ENCODE data around the gene ITGB4. TPM values are rescaled to one million over a fixed set of nuclear protein-coding genes. Genes with fewer than 3 reads are reported as not detected.
A peak's percentile ranks its signal among the peaks of the same experiment; 100 is the strongest.

ITGB4 gene
- total and polyA plus RNA-seq, 9 of the 15 experiments (the other 6 are each of a cell fraction or from before 2014, with no cell fraction given): 0.05 to 2.8 (median 0.76) TPM; not detected in 3

DNA sequence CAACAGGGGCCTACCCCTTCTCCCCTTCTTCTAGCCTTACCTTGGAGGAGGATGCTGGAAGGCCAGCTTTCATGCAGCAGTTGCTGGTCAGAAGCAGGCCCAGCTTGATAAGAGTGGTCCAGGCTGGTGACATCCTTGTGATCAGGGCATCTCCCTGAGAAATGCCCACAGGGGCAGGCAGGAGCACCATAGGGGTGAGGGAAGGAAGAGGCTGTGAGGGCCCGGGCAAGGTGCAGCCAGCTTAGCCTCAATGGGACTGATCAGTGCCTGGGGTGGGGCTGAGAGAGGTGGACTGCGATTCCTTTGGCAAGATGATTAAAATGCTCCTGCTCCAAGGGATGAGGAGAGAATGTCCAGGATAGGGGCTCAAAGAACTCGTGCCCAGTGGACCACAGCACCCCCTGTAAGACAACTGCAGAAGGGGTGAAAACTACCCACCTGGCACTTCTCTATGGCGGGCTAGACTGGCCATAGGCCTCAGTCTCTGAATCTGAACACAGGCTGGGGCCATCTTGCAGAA lies 53.3 kb downstream of the ITGB4 start (continued):
- no peak for TF ChIP-seq TCF3 (CRISPR knock-in tag; IDR thresholded peaks at IDR 0.05)

DNA sequence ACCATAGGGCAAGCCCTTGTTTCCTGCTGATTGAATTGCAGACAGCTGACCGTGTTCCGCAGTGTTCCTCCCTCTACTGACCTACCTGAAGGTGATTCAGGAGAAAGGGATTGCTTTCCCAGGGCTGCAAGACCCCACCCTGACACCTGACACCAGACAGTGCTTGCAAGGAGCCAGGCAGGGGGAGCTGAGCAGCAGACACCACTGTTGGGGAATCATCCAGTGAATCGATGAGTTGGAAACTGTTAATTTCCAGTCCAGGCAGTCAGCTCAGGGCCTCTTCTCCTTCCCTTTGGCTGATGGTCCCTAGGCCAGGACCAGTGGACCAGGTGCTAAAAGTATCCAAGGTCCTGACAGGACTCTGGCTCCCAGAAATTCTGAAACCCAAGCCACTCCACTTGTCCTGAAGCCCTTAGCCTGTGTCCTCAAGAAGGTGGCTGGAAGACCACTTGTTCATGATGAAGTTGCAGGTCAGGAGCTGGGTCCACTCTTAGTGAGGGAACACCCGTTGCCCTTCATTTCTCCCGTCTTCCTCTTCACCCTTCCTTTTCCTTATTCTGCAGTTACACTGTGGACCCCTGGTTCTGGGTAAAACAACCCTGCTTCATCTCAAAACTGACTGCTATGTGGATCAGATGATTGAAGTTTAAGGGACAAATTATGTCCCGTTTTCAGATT lies 53.9 kb downstream of the ITGB4 start:
- intact Hi-C loops (cut with micrococcal nuclease): loop anchor here (5.0 kb wide), 1 partner anchor 72 kb away; no protein-coding TSS in a partner anchor
- peak; percentile 2 for ATAC-seq
- CTCF ChIA-PET (ENCODE audit: low intra/inter-chr PET ratio): no interaction called here
- no peak overlapping the region for H3K4me3 ChIP-seq
- peaks cover 3 to 7% of the 10 kb centered on the region in 2 experiments; a peak in 4 of 5 replicates for H3K4me1 ChIP-seq (replicated peaks in 1 of 2; ENCODE audit: control insufficient read depth in 2 of 2, insufficient read depth in 2 of 2, low read length in 2 of 2)
- DNase-seq (ENCODE audit: extremely low read depth in 1 of 4, low spot score in 3 of 4): no peak
- in situ Hi-C loops (cut with MboI): loop anchor here (10.0 kb wide), 1 partner anchor 230 kb away; the partner anchor contains the start of gene CDK3
- peaks cover 42% of the 10 kb centered on the region for H4K20me1 ChIP-seq (replicated peaks; ENCODE audit: control insufficient read depth, insufficient read depth, low read length)
- H3K79me2 ChIP-seq (ENCODE audit: control insufficient read depth, insufficient read depth, low read length): peaks cover 35% of the 10 kb centered on the region
- no peaks in the 10 kb centered on the region for H3K9me1 ChIP-seq (ENCODE audit: control insufficient read depth, insufficient read depth, low read length)
- POLR2A ChIA-PET: interaction anchor here (0.6 to 11.1 kb wide), 36 partner anchors 10 to 587 kb away, joined by 3 to 464 read pairs (median 5); partner anchors contain the start of genes GALK1, SMIM5, TRIM47 and TRIM65
- peaks cover 31% of the 10 kb centered on the region for H3K36me3 ChIP-seq (ENCODE audit: control insufficient read depth, insufficient read depth, low read length)
- WGBS (ENCODE audit: insufficient coverage, low coverage, missing lambda C conversion rate): 62% methylated on average over 5 of the region's 6 CpGs
- H3K9me3 ChIP-seq (replicated peaks; ENCODE audit: control insufficient read depth, insufficient read depth, low read depth, low read length): no peaks in the 10 kb centered on the region
- H3K27me3 ChIP-seq (ENCODE audit: control insufficient read depth in 2 of 2, insufficient read depth in 2 of 2, low read length in 2 of 2): no peaks in the 10 kb centered on the region
- no TSS peak for BruUV-seq (replicated peaks)
- peak; percentile 23 for FAIRE-seq
- no peak overlapping the region for H3K4me2 ChIP-seq (ENCODE audit: insufficient read depth, low read length)
- H3K27ac ChIP-seq (ENCODE audit: extremely low read depth, low read depth, low read length): no peak overlapping the region
- no peak overlapping the region for H3K9ac ChIP-seq (ENCODE audit: insufficient read depth in 1 of 2, low read depth in 2 of 2, low read length in 2 of 2)
- no peak overlapping the region for H2AFZ ChIP-seq (ENCODE audit: low read depth, low read length)
- TF ChIP-seq SIRT6 (IDR thresholded peaks at IDR 0.05; ENCODE audit: low read depth, low read length): peak; percentile 58
- TF ChIP-seq ZNF586 (CRISPR knock-in tag; conservative IDR thresholded peaks at IDR 0.05): no peak
- no peak for TF ChIP-seq THRAP3 (IDR thresholded peaks at IDR 0.05; ENCODE audit: borderline replicate concordance)
- no peak for TF ChIP-seq JUND (IDR thresholded peaks at IDR 0.05; ENCODE audit: borderline replicate concordance, low read depth, low read length)
- no peak for TF ChIP-seq JUND (tag; IDR thresholded peaks at IDR 0.05; ENCODE audit: borderline replicate concordance, low read depth, low read length)
- no peak for TF ChIP-seq ADNP (tag; IDR thresholded peaks at IDR 0.05)
- TF ChIP-seq, protein P1, sequence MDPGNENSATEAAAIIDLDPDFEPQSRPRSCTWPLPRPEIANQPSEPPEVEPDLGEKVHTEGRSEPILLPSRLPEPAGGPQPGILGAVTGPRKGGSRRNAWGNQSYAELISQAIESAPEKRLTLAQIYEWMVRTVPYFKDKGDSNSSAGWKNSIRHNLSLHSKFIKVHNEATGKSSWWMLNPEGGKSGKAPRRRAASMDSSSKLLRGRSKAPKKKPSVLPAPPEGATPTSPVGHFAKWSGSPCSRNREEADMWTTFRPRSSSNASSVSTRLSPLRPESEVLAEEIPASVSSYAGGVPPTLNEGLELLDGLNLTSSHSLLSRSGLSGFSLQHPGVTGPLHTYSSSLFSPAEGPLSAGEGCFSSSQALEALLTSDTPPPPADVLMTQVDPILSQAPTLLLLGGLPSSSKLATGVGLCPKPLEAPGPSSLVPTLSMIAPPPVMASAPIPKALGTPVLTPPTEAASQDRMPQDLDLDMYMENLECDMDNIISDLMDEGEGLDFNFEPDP (CRISPR knock-in tag; IDR thresholded peaks at IDR 0.05): peak; percentile 73; the same call in 1 of the 2 replicates
- TF ChIP-seq ZNF668 (CRISPR knock-in tag; IDR thresholded peaks at IDR 0.05): no peak
- TF ChIP-seq POLR3G (IDR thresholded peaks at IDR 0.05; ENCODE audit: extremely low read depth, insufficient read length, insufficient replicate concordance): no peak
- peak in 1 of 2 experiments; percentile 4; a peak in 1 of 4 replicates for TF ChIP-seq SRF (CRISPR knock-in tag; IDR thresholded peaks at IDR 0.05)
- TF ChIP-seq ZNF785 (CRISPR knock-in tag; IDR thresholded peaks at IDR 0.05): no peak
- no peak for TF ChIP-seq JUN (IDR thresholded peaks at IDR 0.05; ENCODE audit: borderline replicate concordance, low read depth, low read length)
- peak; percentile 74; the same call in 1 of the 2 replicates for TF ChIP-seq JUN (CRISPR knock-in tag; IDR thresholded peaks at IDR 0.05; ENCODE audit: borderline replicate concordance)
- peak; percentile 74 for TF ChIP-seq POLR2G (IDR thresholded peaks at IDR 0.05; ENCODE audit: low read depth, low read length)
- TF ChIP-seq CEBPG (CRISPR knock-in tag; IDR thresholded peaks at IDR 0.05): 0 out of 2 replicates have a peak, but pooled peaks have one; percentile 31
- TF ChIP-seq CEBPG (tag; conservative IDR thresholded peaks at IDR 0.05 in 1 of 2, IDR thresholded peaks at IDR 0.05 in 1 of 2): no peak

All from K562 (cell line).